ENCODE data around the gene FAAP100.

FAAP100 gene

DNA sequence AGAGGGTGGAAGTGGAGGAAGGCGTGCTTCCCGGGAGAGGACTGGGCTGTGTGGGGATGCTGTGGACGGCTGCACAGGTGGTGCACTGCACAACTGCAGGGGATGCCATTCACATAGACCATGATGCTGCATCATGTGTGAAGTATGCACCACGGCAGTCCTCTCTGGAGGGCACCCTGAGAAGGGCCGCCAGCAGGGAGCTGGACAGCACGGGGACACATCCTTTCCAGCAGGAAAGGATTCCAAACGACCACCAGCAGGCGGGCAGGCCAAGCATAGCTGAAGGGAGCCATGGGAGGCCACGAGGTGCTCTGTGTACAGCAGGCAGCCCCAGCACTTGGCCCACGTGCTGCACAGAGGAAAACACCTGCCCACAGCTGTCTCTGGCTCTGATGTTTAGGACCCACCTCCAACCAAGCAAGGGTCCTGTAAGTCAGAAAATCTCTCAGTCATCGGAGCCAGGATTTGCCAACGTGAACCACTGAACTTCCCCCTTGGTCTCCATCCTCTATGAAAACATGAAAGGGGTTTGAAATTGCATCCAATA, 49.6 kb downstream of the FAAP100 start:
- no peak for DNase-seq (ENCODE audit: low read depth)
- H3K4me3 ChIP-seq (replicated peaks; ENCODE audit: low read depth, low read length) = no peak overlapping the region
- TF ChIP-seq, protein P1, sequence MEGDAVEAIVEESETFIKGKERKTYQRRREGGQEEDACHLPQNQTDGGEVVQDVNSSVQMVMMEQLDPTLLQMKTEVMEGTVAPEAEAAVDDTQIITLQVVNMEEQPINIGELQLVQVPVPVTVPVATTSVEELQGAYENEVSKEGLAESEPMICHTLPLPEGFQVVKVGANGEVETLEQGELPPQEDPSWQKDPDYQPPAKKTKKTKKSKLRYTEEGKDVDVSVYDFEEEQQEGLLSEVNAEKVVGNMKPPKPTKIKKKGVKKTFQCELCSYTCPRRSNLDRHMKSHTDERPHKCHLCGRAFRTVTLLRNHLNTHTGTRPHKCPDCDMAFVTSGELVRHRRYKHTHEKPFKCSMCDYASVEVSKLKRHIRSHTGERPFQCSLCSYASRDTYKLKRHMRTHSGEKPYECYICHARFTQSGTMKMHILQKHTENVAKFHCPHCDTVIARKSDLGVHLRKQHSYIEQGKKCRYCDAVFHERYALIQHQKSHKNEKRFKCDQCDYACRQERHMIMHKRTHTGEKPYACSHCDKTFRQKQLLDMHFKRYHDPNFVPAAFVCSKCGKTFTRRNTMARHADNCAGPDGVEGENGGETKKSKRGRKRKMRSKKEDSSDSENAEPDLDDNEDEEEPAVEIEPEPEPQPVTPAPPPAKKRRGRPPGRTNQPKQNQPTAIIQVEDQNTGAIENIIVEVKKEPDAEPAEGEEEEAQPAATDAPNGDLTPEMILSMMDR (IDR thresholded peaks at IDR 0.05; ENCODE audit: low read length, missing control alignments) = no peak

GRCh38 chr17:81500047-81500446, 52.1 kb downstream of the FAAP100 start:
- H3K4me3 ChIP-seq (replicated peaks; ENCODE audit: low read depth, low read length) = no peak overlapping the region
- TF ChIP-seq, protein P1 (IDR thresholded peaks at IDR 0.05; ENCODE audit: low read length, missing control alignments) = no peak
- peak; percentile 62 for DNase-seq (ENCODE audit: low read depth)

- no peak for DNase-seq (ENCODE audit: low read depth)
- TF ChIP-seq, protein P1 (IDR thresholded peaks at IDR 0.05; ENCODE audit: low read length, missing control alignments) = no peak
Measured at GRCh38 chr17:81499601-81499970, 52.6 kb downstream of the FAAP100 start.

DNA sequence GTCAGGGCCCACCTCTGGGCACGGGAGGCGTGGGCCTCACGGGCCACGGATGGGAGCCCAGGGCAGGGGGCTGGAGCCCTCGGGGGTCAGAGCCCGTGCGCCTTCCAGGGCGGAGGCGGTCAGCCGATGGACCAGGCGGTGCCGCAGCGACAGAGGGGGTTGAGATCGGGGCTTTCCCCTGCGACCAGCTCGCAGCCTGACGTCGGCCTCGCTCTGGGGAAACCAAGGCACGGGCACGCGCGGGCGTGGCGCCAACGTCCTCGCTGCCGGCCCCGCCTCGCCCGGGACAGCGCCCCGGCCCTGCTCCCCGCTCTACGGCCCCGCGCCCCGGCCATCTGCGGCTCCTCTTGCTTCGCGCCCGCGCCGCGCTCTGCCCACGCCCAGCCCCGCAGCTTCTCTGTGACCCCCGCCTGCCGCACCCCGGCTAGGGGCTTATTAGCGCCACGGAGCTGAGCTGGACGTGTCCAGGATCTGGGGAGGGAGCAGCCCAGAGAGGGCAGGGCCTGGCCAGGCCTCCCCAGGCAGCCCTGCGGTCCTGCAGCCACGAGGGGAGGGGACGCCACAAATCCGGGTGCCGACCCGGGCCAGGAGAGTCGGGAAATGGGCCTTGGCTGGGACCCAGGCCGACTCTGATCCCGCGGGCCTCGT, 53.1 kb downstream of the FAAP100 start:
- no peak for DNase-seq (ENCODE audit: low read depth)
- H3K4me3 ChIP-seq (replicated peaks; ENCODE audit: low read depth, low read length) = no peak overlapping the region
- TF ChIP-seq, protein P1 (IDR thresholded peaks at IDR 0.05; ENCODE audit: low read length, missing control alignments) = no peak

More at GRCh38 chr17:81499601-81499970, 52.6 kb downstream of the FAAP100 start:
- no peak overlapping the region for H3K4me3 ChIP-seq (replicated peaks; ENCODE audit: low read depth, low read length)

- H3K4me3 ChIP-seq (replicated peaks; ENCODE audit: low read depth, low read length) = no peak overlapping the region
- no peak for DNase-seq (ENCODE audit: low read depth)
- TF ChIP-seq, protein P1 (IDR thresholded peaks at IDR 0.05; ENCODE audit: low read length, missing control alignments) = no peak
Measured at GRCh38 chr17:81494626-81495377, 57.4 kb downstream of the FAAP100 start.

- no peak for DNase-seq (ENCODE audit: low read depth)
- TF ChIP-seq, protein P1 (IDR thresholded peaks at IDR 0.05; ENCODE audit: low read length, missing control alignments) = no peak
- H3K4me3 ChIP-seq (replicated peaks; ENCODE audit: low read depth, low read length) = no peak overlapping the region
Measured at GRCh38 chr17:81493198-81494038, 58.7 kb downstream of the FAAP100 start.

Data from fibroblast of pulmonary artery (primary cell).